HCT116 (cell line): ENCODE data around the gene RIMKLA. TPM values are rescaled to one million over a fixed set of nuclear protein-coding genes. Genes with fewer than 3 reads are reported as not detected.
A peak's percentile ranks its signal among the peaks of the same experiment; 100 is the strongest.

Experiments used
- ATAC-seq: fragments of 200-7000 bp; cut with Tn5 transposase; 2 replicates; pipeline ENCODE4 v1.9.1; 2020; ENCODE audit warnings: mild to moderate bottlenecking, moderate library complexity
- BruUV-seq: library from RNA; stranded (reverse); fragments of 400-500 nt; replicated peaks from 2 replicates; lab custom pipeline; 2021; lab: Mats Ljungman, UMichigan
- CTCF ChIA-PET: fragments of 300-600 bp; sonication (Branson Sonifier 250); formaldehyde crosslinking; loops from one replicate; lab custom pipeline; 2021; ENCODE audit warnings: antibody characterized with exemption; lab: Charles Lee
- POLR2A ChIA-PET: fragments of 300-600, 350-600 bp; sonication (Branson Sonifier 250); formaldehyde crosslinking; loops from one replicate; lab custom pipeline; 2021; ENCODE audit warnings: antibody characterized with exemption; lab: Charles Lee
- RAD21 ChIA-PET, 2 experiments: fragments of 300-600 bp; sonication (Branson Sonifier 250); formaldehyde crosslinking; loops; one replicate each; lab custom pipeline; 2023; ENCODE audit warnings: low total read pairs in 2 of 2; ENCODE audit not compliant: uncharacterized antibody in 2 of 2, unreplicated experiment in 2 of 2, low non-redundant PET in 1 of 2; lab: Charles Lee
- DNase-seq: peaks from one replicate; pipeline ENCODE4 v3.0.0-alpha.2; 2010; ENCODE audit warnings: low read depth, low spot score
- H2AFZ ChIP-seq: fragments of 200-600 bp; shearing (Covaris generic), sonication (generic); 2 replicates; pipeline ENCODE4 v1.6.1; 2017; ENCODE audit warnings: low read depth, mixed run types, mixed read lengths, antibody characterized with exemption, low read length; ENCODE audit not compliant: poor library complexity, severe bottlenecking
- H3K27ac ChIP-seq: 2 replicates; pipeline ENCODE4 v1.5.1; 2012; ENCODE audit warnings: low read depth, low read length
- H3K27me3 ChIP-seq: fragments of 200-600 bp; sonication (generic); 2 replicates; pipeline ENCODE4 v1.6.1; 2016; ENCODE audit warnings: mixed run types, low read length, mixed read lengths; ENCODE audit not compliant: insufficient read depth
- H3K36me3 ChIP-seq, 2 experiments: fragments of 200-500 bp in 1 of 2; fragments of 200-600 bp in 1 of 2; sonication (Bioruptor generic) in 1 of 2; sonication (generic) in 1 of 2; 2 replicates each; pipeline versions ENCODE4 v1.5.1 to v1.6.1; 2014 to 2016; ENCODE audit warnings: low read length in 2 of 2, inconsistent platforms in 1 of 2, mixed read lengths in 1 of 2, mixed run types in 1 of 2; ENCODE audit not compliant: insufficient read depth in 2 of 2, control insufficient read depth in 1 of 2
- H3K4me1 ChIP-seq, 2 experiments: fragments of 200-600 bp in 1 of 2; sonication (generic) in 1 of 2; 2 replicates each; pipeline versions ENCODE4 v1.5.1 to v1.6.1; 2012 to 2017; ENCODE audit warnings: low read length in 2 of 2, inconsistent platforms in 1 of 2, mild to moderate bottlenecking in 1 of 2, mixed read lengths in 1 of 2, mixed run types in 1 of 2, moderate library complexity in 1 of 2; ENCODE audit not compliant: insufficient read depth in 2 of 2, control insufficient read depth in 1 of 2
- H3K4me2 ChIP-seq: fragments of 200-600 bp; sonication (generic); 2 replicates; pipeline ENCODE4 v1.6.1; 2017; ENCODE audit warnings: mixed run types, low read length, mixed read lengths
- H3K4me3 ChIP-seq, 2 experiments: fragments of 200-600 bp in 1 of 2; sonication (generic) in 1 of 2; replicated peaks in 1 of 2; 2 replicates each; pipeline ENCODE4 v1.5.1; 2011 to 2016; ENCODE audit warnings: low read length in 2 of 2, control low read depth in 1 of 2, low read depth in 1 of 2, mild to moderate bottlenecking in 1 of 2, mixed read lengths in 1 of 2, mixed run types in 1 of 2
- H3K79me2 ChIP-seq: fragments of 200-600 bp; sonication (generic); 2 replicates; pipeline ENCODE4 v1.6.1; 2017; ENCODE audit warnings: mild to moderate bottlenecking, mixed run types, low read length, moderate library complexity, mixed read lengths; ENCODE audit not compliant: insufficient read depth
- H3K9ac ChIP-seq: fragments of 200-600 bp; sonication (generic); 2 replicates; pipeline ENCODE4 v1.6.1; 2016; ENCODE audit warnings: low read length, mixed read lengths
- H3K9me2 ChIP-seq: fragments of 200-600 bp; sonication (generic), shearing (Covaris generic); 2 replicates; pipeline ENCODE4 v1.6.1; 2017; ENCODE audit warnings: mixed run types, mild to moderate bottlenecking, moderate library complexity; ENCODE audit not compliant: insufficient read depth
- H3K9me3 ChIP-seq, 2 experiments: fragments of 200-500 bp in 1 of 2; fragments of 200-600 bp in 1 of 2; sonication (Bioruptor generic) in 1 of 2; sonication (generic) in 1 of 2; 2 replicates each; pipeline ENCODE4 v1.6.1; 2014 to 2017; ENCODE audit warnings: low read length in 2 of 2, mixed read lengths in 2 of 2, inconsistent platforms in 1 of 2, low read depth in 1 of 2, mild to moderate bottlenecking in 1 of 2, mixed run types in 1 of 2, moderate library complexity in 1 of 2; ENCODE audit not compliant: control insufficient read depth in 1 of 2, insufficient read depth in 1 of 2
- H4K20me1 ChIP-seq: fragments of 200-600 bp; sonication (generic), shearing (Covaris generic); 2 replicates; pipeline ENCODE4 v1.6.1; 2017; ENCODE audit warnings: mixed run types, mild to moderate bottlenecking, moderate library complexity; ENCODE audit not compliant: insufficient read depth
- CEBPB ChIP-seq: IDR thresholded peaks from 2 replicates; pipeline ENCODE4 v1.6.1; 2012; ENCODE audit warnings: low read depth
- EGR1 ChIP-seq: IDR thresholded peaks from 2 replicates; pipeline ENCODE4 v1.6.1; 2012; ENCODE audit warnings: low read depth
- ELF1 ChIP-seq: IDR thresholded peaks from 2 replicates; pipeline ENCODE4 v1.6.1; 2012; ENCODE audit warnings: low read depth, borderline replicate concordance
- FOSL1 ChIP-seq: IDR thresholded peaks from 2 replicates; pipeline ENCODE4 v1.6.1; 2012; ENCODE audit warnings: low read depth
- JUND ChIP-seq: IDR thresholded peaks from 2 replicates; pipeline ENCODE4 v1.6.1; 2012
- POLR2AphosphoS5 ChIP-seq: IDR thresholded peaks from 2 replicates; pipeline ENCODE4 v1.6.1; 2011; ENCODE audit warnings: mild to moderate bottlenecking, low read depth, low read length, moderate library complexity
- SIN3A ChIP-seq: IDR thresholded peaks from 2 replicates; pipeline ENCODE4 v1.6.1; 2012; ENCODE audit warnings: low read depth
- SP1 ChIP-seq: IDR thresholded peaks from 2 replicates; pipeline ENCODE4 v1.6.1; 2012; ENCODE audit warnings: low read depth
- TCF7L2 ChIP-seq: IDR thresholded peaks from 2 replicates; pipeline ENCODE4 v1.7.0; 2011; ENCODE audit warnings: borderline replicate concordance, inconsistent platforms; ENCODE audit not compliant: insufficient read depth, insufficient read length; ENCODE audit errors: extremely low read depth
- YY1 ChIP-seq: IDR thresholded peaks from 2 replicates; pipeline ENCODE4 v1.6.1; 2011; ENCODE audit warnings: low read length, low read depth, moderate library complexity, mild to moderate bottlenecking; ENCODE audit not compliant: insufficient replicate concordance; ENCODE audit errors: extremely low read depth
- ZFX ChIP-seq: fragments of 450-650 bp; IDR thresholded peaks from 2 replicates; pipeline ENCODE4 v1.6.1; 2017
- ZNF274 ChIP-seq: fragments of 200-500 bp; sonication (Bioruptor generic); IDR thresholded peaks from 2 replicates; pipeline ENCODE4 v1.6.1; 2014; ENCODE audit warnings: mild to moderate bottlenecking, low read depth, low read length, inconsistent platforms
- intact Hi-C: fragments of 100-400 bp; cut with micrococcal nuclease; formaldehyde crosslinking; loops from 2 replicates; pipeline ENCODE4 v1.10.0; 2022
- total RNA-seq: library from RNA; stranded (reverse); gene quantifications from one replicate; pipeline ENCODE4 v1.2.1, GENCODE V29; 2021; ENCODE audit not compliant: unreplicated experiment
- TF ChIP-seq, protein P1 (sequence below): IDR thresholded peaks from 2 replicates; pipeline ENCODE4 v1.6.1; 2012

The RIMKLA gene
- total RNA-seq, 1 experiment from 2014 or later, result 4.9 TPM

- TF ChIP-seq JUND, result no peak
- no peak for TF ChIP-seq ELF1
- no peak for TF ChIP-seq ZNF274
- no peak for TF ChIP-seq YY1
- TF ChIP-seq ZFX, result no peak
- TF ChIP-seq, protein P1, sequence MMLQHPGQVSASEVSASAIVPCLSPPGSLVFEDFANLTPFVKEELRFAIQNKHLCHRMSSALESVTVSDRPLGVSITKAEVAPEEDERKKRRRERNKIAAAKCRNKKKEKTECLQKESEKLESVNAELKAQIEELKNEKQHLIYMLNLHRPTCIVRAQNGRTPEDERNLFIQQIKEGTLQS, result no peak
- TF ChIP-seq SIN3A, result no peak
- TF ChIP-seq POLR2AphosphoS5, result no peak
- no peak for TF ChIP-seq FOSL1
- no peak for TF ChIP-seq CEBPB
- Histone ChIP-seq H4K20me1 (no peaks in the 10 kb centered on the region), H2AFZ (no peak overlapping the region), H3K27me3 (no peaks in the 10 kb centered on the region), H3K36me3 (no peaks in the 10 kb centered on the region), H3K9ac (no peak overlapping the region), H3K9me3 (no peaks in the 10 kb centered on the region), H3K4me1 (peaks cover 5 to 14% of the 10 kb centered on the region in 2 experiments; a peak in 3 of 4 replicates), H3K79me2 (no peaks in the 10 kb centered on the region), H3K4me2 (no peak overlapping the region), H3K9me2 (no peaks in the 10 kb centered on the region), H3K4me3 (no peak overlapping the region), H3K27ac (no peak overlapping the region)
- DNase-seq (no peak), ATAC-seq (no peak)
- BruUV-seq, result no TSS peak
- intact Hi-C loops, result no loop called here
- ChIA-PET CTCF (no interaction called here), POLR2A (no interaction called here), RAD21 (no interaction called here)
Measured at GRCh38 chr1:42392255-42392654, 11.7 kb downstream of the RIMKLA start.

GRCh38 chr1:42392967-42393848, 12.6 kb downstream of the RIMKLA start:
- intact Hi-C loops, result no loop called here
- H3K4me2 ChIP-seq, result peak overlapping the region; percentile 53

More at GRCh38 chr1:42392967-42393848, 12.6 kb downstream of the RIMKLA start:
- Histone ChIP-seq H3K9me3 (no peaks in the 10 kb centered on the region), H3K9me2 (no peaks in the 10 kb centered on the region), H3K9ac (no peak overlapping the region), H3K27ac (no peak overlapping the region), H3K4me1 (peaks cover 5 to 14% of the 10 kb centered on the region in 2 experiments; a peak in 3 of 4 replicates), H4K20me1 (no peaks in the 10 kb centered on the region), H3K36me3 (no peaks in the 10 kb centered on the region), H3K79me2 (no peaks in the 10 kb centered on the region), H3K27me3 (no peaks in the 10 kb centered on the region), H2AFZ (no peak overlapping the region), H3K4me3 (no peak overlapping the region; a peak in 1 of 4 replicates)
- ChIA-PET CTCF (no interaction called here), RAD21 (no interaction called here), POLR2A (no interaction called here)
- ATAC-seq (0 out of 2 replicates have a peak, but pooled peaks have one; percentile 30), DNase-seq (no peak)
- no peak for TF ChIP-seq ZFX
- TF ChIP-seq TCF7L2, result no peak
- no peak for TF ChIP-seq SIN3A
- peak; percentile 42; the same call in 1 of the 2 replicates for TF ChIP-seq SP1
- 0 out of 2 replicates have a peak, but pooled peaks have one; percentile 34 for TF ChIP-seq EGR1
- no TSS peak for BruUV-seq
